GM11168 (cell line): ENCODE measurements around the gene TSTD2.
"Not testable (repeated sequence)": the region's sequence is repeated elsewhere in the genome, so short reads cannot be mapped to it uniquely, and the experiment has no call there.

Experiments
- in situ Hi-C: fragments of 300-500 bp; cut with MboI; formaldehyde crosslinking; loops from one replicate; pipeline ENCODE4 v1.12.0; 2022; ENCODE audit warnings: low sequenced_read_pairs; ENCODE audit not compliant: unreplicated experiment

TSTD2 gene

GRCh38 chr9:97632248-97632984 lies 752 bp downstream of the TSTD2 start:
- in situ Hi-C loops: no loop called here

DNA sequence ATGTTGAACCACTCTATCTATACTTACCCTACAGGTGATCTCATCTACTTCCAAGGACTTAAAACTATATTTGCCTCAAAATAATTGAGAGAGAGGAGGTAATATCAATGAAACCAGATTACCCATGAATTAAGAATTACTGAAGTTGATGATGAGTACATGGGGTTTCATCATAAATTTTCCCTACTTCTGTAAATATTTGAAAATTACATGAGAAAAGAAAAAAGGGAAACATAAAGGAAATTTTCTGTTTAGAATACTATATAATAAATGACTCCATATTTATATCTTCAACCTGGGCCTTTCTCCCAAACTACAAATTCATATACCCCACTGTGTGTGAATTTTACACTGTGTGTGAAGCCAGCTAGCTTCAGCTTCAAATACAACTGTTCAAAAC lies 2.6 kb downstream of the TSTD2 start:
- in situ Hi-C loops: no loop called here

- in situ Hi-C loops: no loop called here
Observed at GRCh38 chr9:97629156-97629555, 4.0 kb downstream of the TSTD2 start.

GRCh38 chr9:97628668-97629067 lies 4.5 kb downstream of the TSTD2 start:
- in situ Hi-C loops: no loop called here

GRCh38 chr9:97627624-97628023 lies 5.5 kb downstream of the TSTD2 start:
- in situ Hi-C loops: no loop called here

DNA sequence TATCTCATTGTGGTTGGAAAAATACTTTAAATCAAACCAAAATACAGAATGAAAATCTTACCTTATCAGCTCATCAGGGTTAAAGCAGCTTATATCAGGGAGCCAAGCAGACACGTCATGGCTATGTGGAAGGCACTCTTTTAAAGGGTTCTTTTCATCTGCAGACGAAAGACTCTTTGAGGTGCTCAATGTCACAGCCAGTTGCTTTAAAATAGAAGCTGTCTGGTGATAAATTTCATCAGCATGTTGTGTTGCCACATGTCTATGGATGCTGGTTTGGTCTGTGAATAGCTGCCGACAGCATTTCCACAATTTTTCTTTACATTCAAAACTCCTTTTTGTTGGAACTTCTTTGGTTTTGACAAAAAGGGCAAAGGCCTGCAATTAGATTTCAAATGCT lies 7.5 kb downstream of the TSTD2 start:
- in situ Hi-C loops: no loop called here

GRCh38 chr9:97623946-97624345 lies 9.2 kb downstream of the TSTD2 start:
- in situ Hi-C loops: no loop called here

GRCh38 chr9:97622483-97622882 lies 10.7 kb downstream of the TSTD2 start:
- in situ Hi-C loops: not testable (repeated sequence)

DNA sequence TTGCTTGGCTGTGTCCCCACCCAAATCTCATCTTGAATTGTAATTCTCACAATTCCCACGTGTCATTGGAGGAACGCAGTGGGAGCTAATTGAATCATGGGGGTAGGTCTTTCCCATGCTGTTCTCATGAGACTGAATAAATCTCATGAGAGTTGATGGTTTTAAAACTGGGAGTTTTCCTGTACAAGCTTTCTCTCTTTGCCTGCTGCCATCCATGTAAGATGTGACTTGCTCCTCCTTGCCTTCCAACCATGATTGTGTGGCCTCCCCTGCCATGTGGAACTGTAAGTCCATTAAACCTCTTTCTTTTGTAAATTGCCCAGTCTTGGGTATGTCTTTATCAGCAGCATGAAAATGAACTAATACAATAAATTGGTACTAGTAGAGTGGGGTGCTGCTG lies 13.1 kb downstream of the TSTD2 start:
- in situ Hi-C loops: not testable (repeated sequence)

DNA sequence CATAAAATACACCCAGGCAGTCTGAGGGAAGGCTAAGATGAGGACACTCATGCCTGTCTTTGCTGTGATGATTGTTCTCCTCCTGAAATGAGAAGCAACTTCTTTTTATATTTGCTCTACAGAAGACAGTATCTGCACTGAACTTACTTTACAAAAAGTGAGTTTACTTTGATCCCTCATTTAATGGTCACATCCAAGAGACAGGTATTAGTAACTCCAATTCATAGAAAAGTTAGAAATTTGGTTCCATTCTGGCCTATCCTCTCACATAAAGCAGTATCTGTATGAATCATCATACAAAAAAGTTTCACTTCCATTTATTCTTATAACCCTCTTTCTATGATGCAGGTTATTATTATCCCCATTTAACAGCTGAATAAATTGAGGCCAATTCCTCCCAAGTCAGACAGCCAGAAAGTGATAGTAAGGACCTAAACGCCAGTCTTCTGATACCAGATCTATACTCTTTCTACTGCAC lies 15.2 kb downstream of the TSTD2 start:
- in situ Hi-C loops: no loop called here

DNA sequence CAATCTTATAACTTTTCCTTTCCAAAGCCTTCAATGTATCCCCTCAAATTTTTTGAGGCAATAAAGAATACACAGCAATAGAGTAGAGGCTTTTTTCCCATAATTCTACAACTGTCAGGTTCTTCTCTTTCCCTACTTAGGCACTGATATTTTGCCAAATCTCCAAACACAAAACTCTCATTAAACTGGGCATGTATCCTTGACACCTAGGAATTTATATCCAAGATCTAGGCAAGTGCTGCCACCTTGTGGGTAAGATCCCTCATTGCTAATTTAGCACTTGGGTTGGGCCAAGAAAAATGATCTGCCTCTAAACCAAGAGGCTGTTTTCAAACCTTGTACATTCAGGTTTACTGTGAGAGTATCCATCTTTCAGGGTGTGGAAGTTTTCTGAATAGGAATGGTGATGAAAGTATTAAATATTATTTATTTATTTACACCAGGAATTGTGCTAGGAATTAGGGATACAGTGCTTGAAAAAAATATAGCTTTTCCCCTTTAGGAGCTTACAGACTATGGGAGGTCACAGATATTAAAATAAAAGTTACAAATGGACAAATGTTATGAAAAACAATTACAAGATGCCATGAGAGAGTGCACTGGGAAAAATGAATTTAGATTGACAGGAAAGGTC lies 17.6 kb downstream of the TSTD2 start:
- in situ Hi-C loops: no loop called here

- in situ Hi-C loops: loop anchor here (5.0 to 10.0 kb wide), 2 partner anchors 128 to 750 kb away; partner anchors contain the start of gene ZNF782
Observed at GRCh38 chr9:97604901-97605645, 28.1 kb downstream of the TSTD2 start.

DNA sequence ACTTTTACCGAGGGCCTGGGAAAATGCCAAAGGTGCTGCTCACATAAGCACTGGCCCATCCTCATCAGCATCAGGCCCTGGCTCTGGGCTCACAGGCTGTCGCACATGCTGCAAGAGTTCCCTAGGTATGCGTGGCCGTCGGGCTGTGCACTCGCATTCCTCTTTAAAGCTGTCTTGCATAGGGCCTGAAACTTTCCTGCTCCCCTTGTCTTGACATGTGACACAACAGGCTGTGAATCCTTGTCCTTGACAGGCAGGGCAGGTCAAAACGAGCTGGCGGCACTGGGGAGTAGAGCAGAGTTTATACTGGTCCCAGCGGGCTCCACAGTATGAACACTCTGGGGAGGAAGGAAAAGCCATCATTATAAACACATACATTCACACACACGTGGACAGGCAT lies 30.7 kb downstream of the TSTD2 start:
- in situ Hi-C loops: loop anchor here (5.0 to 10.0 kb wide), 2 partner anchors 125 to 748 kb away; partner anchors contain the start of gene ZNF782

- in situ Hi-C loops: loop anchor here (5.0 to 10.0 kb wide), 2 partner anchors 124 to 747 kb away; partner anchors contain the start of gene ZNF782
Observed at GRCh38 chr9:97601228-97601898, 31.8 kb downstream of the TSTD2 start.

- in situ Hi-C loops: loop anchor here (5.0 to 10.0 kb wide), 2 partner anchors 123 to 746 kb away; partner anchors contain the start of gene ZNF782
Observed at GRCh38 chr9:97600531-97601227, 32.5 kb downstream of the TSTD2 start.

GRCh38 chr9:97599314-97599846 lies 33.8 kb downstream of the TSTD2 start:
- in situ Hi-C loops: no loop called here

GRCh38 chr9:97598461-97599288 lies 34.5 kb downstream of the TSTD2 start:
- in situ Hi-C loops: no loop called here

DNA sequence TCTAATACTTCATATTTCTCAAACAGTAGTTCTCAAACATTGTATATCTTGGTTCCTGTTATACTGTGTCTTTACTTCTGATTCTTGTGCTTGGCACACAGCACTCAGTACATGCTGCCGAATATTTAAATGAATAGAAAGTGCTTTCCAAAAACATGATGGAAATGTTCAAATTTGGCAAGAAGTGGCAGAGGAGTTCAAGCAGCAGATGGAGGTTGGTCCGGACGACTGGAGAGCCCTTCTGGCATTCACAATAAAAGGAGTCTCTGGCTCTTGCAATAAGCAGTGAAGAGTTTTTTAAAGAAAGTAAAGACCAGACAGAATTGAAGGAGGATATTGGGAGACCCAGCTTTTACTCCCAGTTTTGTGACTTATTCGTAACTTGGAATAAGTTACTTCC lies 36.3 kb downstream of the TSTD2 start:
- in situ Hi-C loops: no loop called here
